SK-N-SH (cell line): ENCODE measurements around the gene C15orf39. TPM values are rescaled to one million over a fixed set of nuclear protein-coding genes. Genes with fewer than 3 reads are reported as not detected.

Source experiments
- CTCF ChIA-PET: fragments of 300-600, 350-600 bp; formaldehyde crosslinking; extraction: SDS; loops from one replicate; lab custom pipeline; 2021; lab: Yijun Ruan, JAX
- POLR2A ChIA-PET: fragments of 350-600 bp; sonication (Branson Sonifier 250); formaldehyde crosslinking; extraction: SDS; loops from one replicate; lab custom pipeline; 2020; ENCODE audit warnings: antibody characterized with exemption, inconsistent platforms; lab: Yijun Ruan, JAX
- DNase-seq: peaks from one replicate; pipeline ENCODE4 v3.0.0; 2012
- H2AFZ ChIP-seq: fragments of 200-600 bp; sonication (generic); 2 replicates; pipeline ENCODE4 v1.8.1; 2016; ENCODE audit warnings: antibody characterized with exemption, mild to moderate bottlenecking, low read depth
- H3F3A ChIP-seq: fragments of 200-600 bp; sonication (generic); replicated peaks from 2 replicates; pipeline ENCODE3; 2016; ENCODE audit warnings: antibody characterized with exemption, mild to moderate bottlenecking; ENCODE audit not compliant: insufficient read depth
- H3K27ac ChIP-seq, 2 experiments: fragments of 200-500 bp in 1 of 2; fragments of 200-600 bp in 1 of 2; sonication (Bioruptor generic) in 1 of 2; sonication (generic), shearing (Covaris generic) in 1 of 2; 2 replicates each; pipeline versions ENCODE4 v1.5.1 to v1.6.1; 2014 to 2016; ENCODE audit warnings: low read depth in 2 of 2, inconsistent platforms in 1 of 2, low read length in 1 of 2, mild to moderate bottlenecking in 1 of 2, mixed read lengths in 1 of 2
- H3K27me3 ChIP-seq: fragments of 200-600 bp; sonication (generic), shearing (Covaris generic); 2 replicates; pipeline ENCODE4 v1.6.1; 2016; ENCODE audit warnings: mixed run types; ENCODE audit not compliant: insufficient read depth
- H3K36me3 ChIP-seq, 2 experiments: fragments of 200-500 bp in 1 of 2; fragments of 200-600 bp in 1 of 2; sonication (Bioruptor generic) in 1 of 2; sonication (generic) in 1 of 2; replicated peaks in 1 of 2; 2 replicates each; pipeline versions ENCODE3 to v1.5.1; 2014 to 2016; ENCODE audit warnings: low read length in 1 of 2, mild to moderate bottlenecking in 1 of 2; ENCODE audit not compliant: insufficient read depth in 2 of 2, control insufficient read depth in 1 of 2
- H3K4me1 ChIP-seq, 2 experiments: fragments of 200-500 bp in 1 of 2; fragments of 200-600 bp in 1 of 2; sonication (Bioruptor generic) in 1 of 2; sonication (generic), shearing (Covaris generic) in 1 of 2; 2 replicates each; pipeline versions ENCODE4 v1.5.1 to v1.6.1; 2014 to 2016; ENCODE audit warnings: low read depth in 1 of 2, low read length in 1 of 2, mixed run types in 1 of 2; ENCODE audit not compliant: insufficient read depth in 2 of 2, control insufficient read depth in 1 of 2
- H3K4me2 ChIP-seq: fragments of 200-600 bp; sonication (generic), shearing (Covaris generic); 2 replicates; pipeline ENCODE4 v1.6.1; 2017; ENCODE audit warnings: mixed run types
- H3K4me3 ChIP-seq, 2 experiments: fragments of 200-500 bp in 1 of 2; fragments of 200-600 bp in 1 of 2; sonication (Bioruptor generic) in 1 of 2; sonication (generic), shearing (Covaris generic) in 1 of 2; 2 replicates each; pipeline versions ENCODE4 v1.5.1 to v1.8.1; 2014 to 2016; ENCODE audit warnings: low read depth in 2 of 2, inconsistent platforms in 1 of 2, low read length in 1 of 2, mild to moderate bottlenecking in 1 of 2, mixed read lengths in 1 of 2, moderate library complexity in 1 of 2
- H3K79me2 ChIP-seq: fragments of 200-600 bp; sonication (generic); 2 replicates; pipeline ENCODE4 v1.8.1; 2017; ENCODE audit warnings: mild to moderate bottlenecking; ENCODE audit not compliant: insufficient read depth
- H3K9ac ChIP-seq: fragments of 200-600 bp; sonication (generic); 2 replicates; pipeline ENCODE4 v1.6.1; 2017; ENCODE audit warnings: mixed run types
- H3K9me2 ChIP-seq: fragments of 200-600 bp; sonication (generic); 2 replicates; pipeline ENCODE4 v1.6.1; 2017; ENCODE audit warnings: mixed run types
- H3K9me3 ChIP-seq: fragments of 200-600 bp; sonication (generic); 2 replicates; pipeline ENCODE4 v1.6.1; 2017; ENCODE audit warnings: mixed run types, mild to moderate bottlenecking, moderate library complexity
- H4K20me1 ChIP-seq: fragments of 200-600 bp; sonication (generic); 2 replicates; pipeline ENCODE4 v1.6.1; 2017; ENCODE audit warnings: mild to moderate bottlenecking, mixed run types; ENCODE audit not compliant: insufficient read depth
- CHD2 ChIP-seq: fragments of 150-350 bp; IDR thresholded peaks from 2 replicates; pipeline ENCODE4 v1.6.1; 2018; ENCODE audit warnings: low read length; ENCODE audit not compliant: partially characterized antibody
- EZH2phosphoT487 ChIP-seq: fragments of 200-600 bp; sonication (generic); IDR thresholded peaks from 2 replicates; pipeline ENCODE4 v1.6.1; 2017; ENCODE audit warnings: low read depth, mixed run types, mild to moderate bottlenecking, antibody characterized with exemption, moderate library complexity, borderline replicate concordance
- FOXJ3 ChIP-seq: sonication (generic); formaldehyde crosslinking; IDR thresholded peaks from 2 replicates; pipeline ENCODE4 v1.5.1; 2020; ENCODE audit warnings: mild to moderate bottlenecking, missing genetic modification reagents
- FOXM1 ChIP-seq: IDR thresholded peaks from 2 replicates; pipeline ENCODE4 v1.4.0; 2012; ENCODE audit warnings: low read depth, mild to moderate bottlenecking
- GABPA ChIP-seq: IDR thresholded peaks from 2 replicates; pipeline ENCODE4 v1.4.0; 2012; ENCODE audit warnings: low read depth, mild to moderate bottlenecking
- GATA2 ChIP-seq: sonication (generic); formaldehyde crosslinking; IDR thresholded peaks from 2 replicates; pipeline ENCODE4 v1.5.0; 2020; ENCODE audit warnings: mild to moderate bottlenecking, missing genetic modification reagents
- IRF3 ChIP-seq: fragments of 150-350 bp; IDR thresholded peaks from 2 replicates; pipeline ENCODE4 v1.6.1; 2016; ENCODE audit warnings: mild to moderate bottlenecking, low read depth, low read length
- JUND ChIP-seq: IDR thresholded peaks from 2 replicates; pipeline ENCODE4 v1.4.0; 2012
- MAX ChIP-seq: IDR thresholded peaks from 2 replicates; pipeline ENCODE4 v1.4.0; 2012; ENCODE audit warnings: low read depth
- MXI1 ChIP-seq: IDR thresholded peaks from 2 replicates; pipeline ENCODE4 v1.6.1; 2012; ENCODE audit warnings: mild to moderate bottlenecking, low read depth, low read length, improper control_type of control experiment
- NFIC ChIP-seq: IDR thresholded peaks from 2 replicates; pipeline ENCODE4 v1.4.0; 2012; ENCODE audit warnings: borderline replicate concordance
- RAD21 ChIP-seq: IDR thresholded peaks from 2 replicates; pipeline ENCODE4 v1.6.1; 2012; ENCODE audit warnings: mild to moderate bottlenecking, low read length
- RCOR1 ChIP-seq: fragments of 150-350 bp; IDR thresholded peaks from 2 replicates; pipeline ENCODE4 v1.6.1; 2017; ENCODE audit warnings: antibody characterized with exemption, low read length
- REST ChIP-seq: IDR thresholded peaks from 2 replicates; pipeline ENCODE4 v1.6.1; 2012; ENCODE audit warnings: mild to moderate bottlenecking, low read depth, low read length, moderate library complexity
- RFX5 ChIP-seq: IDR thresholded peaks from 2 replicates; pipeline ENCODE4 v1.6.1; 2012; ENCODE audit warnings: mild to moderate bottlenecking, improper control_type of control experiment, low read length
- SIN3A ChIP-seq: IDR thresholded peaks from 2 replicates; pipeline ENCODE4 v1.6.1; 2012; ENCODE audit warnings: low read depth, mild to moderate bottlenecking, low read length, moderate library complexity, borderline replicate concordance
- SMC3 ChIP-seq: IDR thresholded peaks from 2 replicates; pipeline ENCODE4 v1.6.1; 2012; ENCODE audit warnings: low read depth, low read length, improper control_type of control experiment
- TCF12 ChIP-seq: IDR thresholded peaks from 2 replicates; pipeline ENCODE4 v1.4.0; 2012
- TEAD4 ChIP-seq: IDR thresholded peaks from 2 replicates; pipeline ENCODE4 v1.4.0; 2012; ENCODE audit warnings: mild to moderate bottlenecking, borderline replicate concordance; ENCODE audit not compliant: insufficient read depth
- ZBTB33 ChIP-seq: IDR thresholded peaks from 2 replicates; pipeline ENCODE4 v1.4.0; 2012; ENCODE audit warnings: low read depth, borderline replicate concordance
- WGBS: methylation state at CpG from one replicate; pipeline ENCODE4 v1.1.6; 2017; ENCODE audit warnings: low lambda C conversion rate; 5-methylcytosine and 5-hydroxymethylcytosine counted together
- polyA plus RNA-seq, 3 experiments: library from polyadenylated mRNA; depleted of rRNA; stranded (reverse); fragments of >200 nt; gene quantifications; 2 replicates each; pipeline ENCODE4 v1.2.3, GENCODE V29; 2012

The C15orf39 gene
- polyA plus RNA-seq, 1 of the 3 experiments (the other 2 are of a cell fraction): 2.5 TPM

- TF ChIP-seq SIN3A (no peak), MAX (no peak), EZH2phosphoT487 (no peak), MXI1 (peak; percentile 47; the same call in 1 of the 2 replicates), GATA2 (CRISPR knock-in tag) (no peak), FOXM1 (no peak), CHD2 (no peak)
- Histone ChIP-seq H2AFZ (no peak overlapping the region), H3K4me1 (peaks cover 0 to 44% of the 10 kb centered on the region in 2 experiments; a peak in 1 of 4 replicates), H3K9ac (no peak overlapping the region), H3F3A (no peaks in the 10 kb centered on the region), H3K79me2 (no peaks in the 10 kb centered on the region), H3K36me3 (no peaks in the 10 kb centered on the region), H3K27me3 (no peaks in the 10 kb centered on the region), H3K4me3 (no peak overlapping the region; a peak in 1 of 4 replicates), H3K9me3 (no peaks in the 10 kb centered on the region), H4K20me1 (no peaks in the 10 kb centered on the region), H3K4me2 (no peak overlapping the region), H3K27ac (peak overlapping the region in 1 of 2 experiments; percentile 29; a peak in 1 of 4 replicates), H3K9me2 (no peaks in the 10 kb centered on the region)
- ChIA-PET POLR2A (interaction anchor here (1.0 to 1.1 kb wide), 2 partner anchors 14 to 172 kb away, joined by 3 read pairs; partner anchors contain the start of gene PPCDC), CTCF (interaction anchor here (0.9 to 2.3 kb wide), 4 partner anchors 9 to 166 kb away, joined by 3 to 7 read pairs (median 5); no protein-coding TSS in a partner anchor)
- WGBS: 15% methylated on average over 9 of the region's 13 CpGs
- DNase-seq: peak; percentile 91
Observed at GRCh38 chr15:75195122-75195765, 6.4 kb upstream of the C15orf39 start.

GRCh38 chr15:75195766-75196241, 5.9 kb upstream of the C15orf39 start:
- Histone ChIP-seq H3K27ac (peak overlapping the region in 1 of 2 experiments; percentile 13; a peak in 1 of 4 replicates), H3K4me3 (no peak overlapping the region; a peak in 1 of 4 replicates), H2AFZ (no peak overlapping the region), H3K36me3 (no peaks in the 10 kb centered on the region), H3F3A (no peaks in the 10 kb centered on the region), H3K9ac (no peak overlapping the region), H4K20me1 (no peaks in the 10 kb centered on the region), H3K9me2 (no peaks in the 10 kb centered on the region), H3K27me3 (no peaks in the 10 kb centered on the region), H3K9me3 (no peaks in the 10 kb centered on the region), H3K79me2 (no peaks in the 10 kb centered on the region), H3K4me1 (peaks cover 0 to 45% of the 10 kb centered on the region in 2 experiments; a peak in 1 of 4 replicates), H3K4me2 (no peak overlapping the region)
- ChIA-PET POLR2A (interaction anchor here (1.0 kb wide), 1 partner anchor 173 kb away, joined by 3 read pairs; the partner anchor contains the start of gene PPCDC), CTCF (interaction anchor here (2.3 kb wide), 1 partner anchor 15 kb away, joined by 6 read pairs; no protein-coding TSS in a partner anchor)
- TF ChIP-seq FOXJ3 (CRISPR knock-in tag) (no peak), RFX5 (no peak), TCF12 (no peak), TEAD4 (no peak), SMC3 (no peak), ZBTB33 (no peak), NFIC (no peak), GABPA (no peak), IRF3 (no peak), JUND (no peak), REST (no peak), RCOR1 (no peak), RAD21 (no peak), FOXM1 (no peak)
- whole genome bisulfite sequencing: 81% methylated on average over 11 of the region's 14 CpGs
- DNase-seq: peak; percentile 75
